Measurements from ENCODE around the gene NEK8. TPM values are rescaled to one million over a fixed set of nuclear protein-coding genes. Genes with fewer than 3 reads are reported as not detected.

NEK8 gene
- total RNA-seq, 1 experiment from 2014 or later: 3.5 TPM

Other genes starting within 250 kb of the NEK8 start
- not detected in 2 replicates for gene FOXN1, start 222.4 kb upstream of the NEK8 start, total RNA-seq (2014; rRNA removed; shearing (Covaris generic); ENCODE audit: low replicate concordance)
- 47.6 and 67.4 TPM in 2 replicates for gene UNC119, start 176.2 kb upstream of the NEK8 start, total RNA-seq (2014; rRNA removed; shearing (Covaris generic); ENCODE audit: low replicate concordance)
- gene PIGS, start 157.3 kb upstream of the NEK8 start, total RNA-seq (2014; rRNA removed; shearing (Covaris generic); ENCODE audit: low replicate concordance): 62.5 and 73.2 TPM in 2 replicates
- gene ALDOC, start 151.9 kb upstream of the NEK8 start, total RNA-seq (2014; rRNA removed; shearing (Covaris generic); ENCODE audit: low replicate concordance): 178 and 219 TPM in 2 replicates
- 73.0 and 355 TPM in 2 replicates for gene SPAG5, start 129.8 kb upstream of the NEK8 start, total RNA-seq (2014; rRNA removed; shearing (Covaris generic); ENCODE audit: low replicate concordance)
- gene RSKR, start 114.6 kb upstream of the NEK8 start, total RNA-seq (2014; rRNA removed; shearing (Covaris generic); ENCODE audit: low replicate concordance): 0.70 and 3.2 TPM in 2 replicates
- 62.0 and 73.6 TPM in 2 replicates for gene BLTP2, start 83.6 kb upstream of the NEK8 start, total RNA-seq (2014; rRNA removed; shearing (Covaris generic); ENCODE audit: low replicate concordance)
- 70.4 and 79.9 TPM in 2 replicates for gene SDF2, start 66.9 kb upstream of the NEK8 start, total RNA-seq (2014; rRNA removed; shearing (Covaris generic); ENCODE audit: low replicate concordance)
- 12.6 and 16.8 TPM in 2 replicates for gene SUPT6H, start 66.6 kb upstream of the NEK8 start, total RNA-seq (2014; rRNA removed; shearing (Covaris generic); ENCODE audit: low replicate concordance)
- 4.2 and 7.4 TPM in 2 replicates for gene PROCA1, start 16.9 kb upstream of the NEK8 start, total RNA-seq (2014; rRNA removed; shearing (Covaris generic); ENCODE audit: low replicate concordance)
- 394 and 482 TPM in 2 replicates for gene RAB34, start 10.9 kb upstream of the NEK8 start, total RNA-seq (2014; rRNA removed; shearing (Covaris generic); ENCODE audit: low replicate concordance)
- gene RPL23A, start 8.8 kb upstream of the NEK8 start, total RNA-seq (2014; rRNA removed; shearing (Covaris generic); ENCODE audit: low replicate concordance): 631 and 1,120 TPM in 2 replicates
- gene TLCD1, start 2.6 kb upstream of the NEK8 start, total RNA-seq (2014; rRNA removed; shearing (Covaris generic); ENCODE audit: low replicate concordance): 10.6 and 43.5 TPM in 2 replicates
- gene TRAF4, start 15.2 kb downstream of the NEK8 start, total RNA-seq (2014; rRNA removed; shearing (Covaris generic); ENCODE audit: low replicate concordance): 49.3 and 61.6 TPM in 2 replicates
- 1.4 and 2.6 TPM in 2 replicates for gene FAM222B, start 114.0 kb downstream of the NEK8 start, total RNA-seq (2014; rRNA removed; shearing (Covaris generic); ENCODE audit: low replicate concordance)
- 53.5 and 59.9 TPM in 2 replicates for gene ERAL1, start 126.2 kb downstream of the NEK8 start, total RNA-seq (2014; rRNA removed; shearing (Covaris generic); ENCODE audit: low replicate concordance)
- 121 and 133 TPM in 2 replicates for gene FLOT2, start 168.9 kb downstream of the NEK8 start, total RNA-seq (2014; rRNA removed; shearing (Covaris generic); ENCODE audit: low replicate concordance)
- gene DHRS13, start 174.3 kb downstream of the NEK8 start, total RNA-seq (2014; rRNA removed; shearing (Covaris generic); ENCODE audit: low replicate concordance): 36.2 and 50.4 TPM in 2 replicates
- gene PHF12, start 222.7 kb downstream of the NEK8 start, total RNA-seq (2014; rRNA removed; shearing (Covaris generic); ENCODE audit: low replicate concordance): 10.6 and 19.2 TPM in 2 replicates